WERI-Rb-1 (cell line): Measurements from ENCODE around the gene ATG14.
"Not testable (repeated sequence)": the region's sequence is repeated elsewhere in the genome, so short reads cannot be mapped to it uniquely, and the experiment has no call there.

Source experiments
- DNase-seq: peaks from one replicate; pipeline ENCODE4 v3.0.0-alpha.2; 2020
- H3K27ac ChIP-seq: fragments of 250-450 bp; sonication (Bioruptor Pico); 2 replicates; pipeline ENCODE4 v1.5.1; 2020; ENCODE audit warnings: mild to moderate bottlenecking, moderate library complexity
- H3K27me3 ChIP-seq: fragments of 250-450 bp; sonication (Bioruptor Pico); 2 replicates; pipeline ENCODE4 v1.5.1; 2021; ENCODE audit warnings: mild to moderate bottlenecking, low read depth, moderate library complexity; ENCODE audit not compliant: insufficient read depth, severe bottlenecking
- H3K36me3 ChIP-seq: fragments of 250-450 bp; sonication (Bioruptor Pico); 2 replicates; pipeline ENCODE4 v1.5.1; 2020; ENCODE audit warnings: mild to moderate bottlenecking, moderate library complexity
- H3K4me3 ChIP-seq: 2 replicates; pipeline ENCODE4 v1.5.1; 2011; ENCODE audit warnings: low read depth, mild to moderate bottlenecking, control low read depth, low read length
- H3K9me3 ChIP-seq: fragments of 250-450 bp; sonication (Bioruptor Pico); 2 replicates; pipeline ENCODE4 v1.5.1; 2021; ENCODE audit warnings: mild to moderate bottlenecking, moderate library complexity; ENCODE audit not compliant: severe bottlenecking
- CTCF ChIP-seq: IDR thresholded peaks from 2 replicates; pipeline ENCODE4 v1.5.1; 2011; ENCODE audit warnings: low read depth, mild to moderate bottlenecking, control low read depth, inconsistent platforms, low read length

Gene ATG14

GRCh38 chr14:55411426-55412389 lies at the start of gene ATG14:
Gene ATG14, minus strand, starts transcription at chr14:55411830. Its CDS starts 8 bp downstream, at chr14:55411822.
- Histone ChIP-seq H3K9me3 (no peaks in the 10 kb centered on the region), H3K4me3 (peak within 1 kb of the TSS; percentile 94), H3K27ac (peak within 1 kb of the TSS; percentile 76), H3K27me3 (no peaks in the 10 kb centered on the region), H3K36me3 (no peaks in the 10 kb centered on the region; the same call in none of the 2 replicates)
- TF ChIP-seq CTCF, result no peak
- DNase-seq, result peak; percentile 87

- Histone ChIP-seq H3K36me3 (no peaks in the 10 kb centered on the region), H3K9me3 (peaks cover 9% of the 10 kb centered on the region), H3K27ac (no peak overlapping the region), H3K4me3 (no peak overlapping the region), H3K27me3 (no peaks in the 10 kb centered on the region)
- DNase-seq, result no peak
- TF ChIP-seq CTCF, result no peak
Measured at GRCh38 chr14:55458800-55459515, 47.3 kb upstream of the ATG14 start.

GRCh38 chr14:55457496-55457895 lies 45.9 kb upstream of the ATG14 start:
- Histone ChIP-seq H3K36me3 (no peaks in the 10 kb centered on the region), H3K27me3 (no peaks in the 10 kb centered on the region), H3K9me3 (peaks cover 9% of the 10 kb centered on the region), H3K27ac (no peak overlapping the region), H3K4me3 (no peak overlapping the region)
- no peak for DNase-seq
- TF ChIP-seq CTCF, result no peak

- H3K27ac ChIP-seq, H3K36me3 ChIP-seq, H3K27me3 ChIP-seq, H3K9me3 ChIP-seq, DNase-seq, H3K4me3 ChIP-seq: not testable (repeated sequence)
Measured at GRCh38 chr14:55456411-55456810, 44.8 kb upstream of the ATG14 start.

- H3K36me3 ChIP-seq, result no peaks in the 10 kb centered on the region
- peaks cover 9% of the 10 kb centered on the region for H3K9me3 ChIP-seq
- TF ChIP-seq CTCF, result no peak
- peak; percentile 82 for DNase-seq
- H3K4me3 ChIP-seq, result peak overlapping the region; percentile 31
- H3K27ac ChIP-seq, result peak overlapping the region; percentile 86
- no peaks in the 10 kb centered on the region for H3K27me3 ChIP-seq
Measured at GRCh38 chr14:55454264-55455002, 42.8 kb upstream of the ATG14 start.
